Thyroid gland (tissue), 4 donors: ENCODE measurements around the gene ELMO1. TPM values are rescaled to one million over a fixed set of nuclear protein-coding genes. Genes with fewer than 3 reads are reported as not detected.
A peak's percentile ranks its signal among the peaks of the same experiment; 100 is the strongest.

Experiments
- DNase-seq, 2 donors: peaks; one replicate each; pipeline ENCODE4 v3.0.0-alpha.2; 2019
- H3K27ac ChIP-seq, 3 donors: fragments of 200-600 bp; sonication (generic); 1 replicate in 2 of 3; 2 replicates in 1 of 3; pipeline ENCODE4 v1.5.1; 2016 to 2019; ENCODE audit warnings: mild to moderate bottlenecking in 1 of 3, moderate library complexity in 1 of 3
- H3K27me3 ChIP-seq: fragments of 200-600 bp; sonication (generic); one replicate; pipeline ENCODE4 v1.5.1; 2019
- H3K36me3 ChIP-seq, 2 donors: fragments of 200-600 bp; sonication (generic); one replicate each; pipeline ENCODE4 v1.5.1; 2016 to 2019
- H3K4me1 ChIP-seq, 2 donors: fragments of 200-600 bp; sonication (generic); one replicate each; pipeline ENCODE4 v1.5.1; 2017 to 2019
- H3K4me3 ChIP-seq, 3 donors: fragments of 200-600 bp; sonication (generic); replicated peaks in 1 of 3; 1 replicate in 2 of 3; 2 replicates in 1 of 3; pipeline ENCODE4 v1.5.1; 2016; ENCODE audit warnings: mild to moderate bottlenecking in 1 of 3
- H3K9me3 ChIP-seq: fragments of 200-600 bp; sonication (generic); one replicate; pipeline ENCODE4 v1.5.1; 2017
- CTCF ChIP-seq, 6 experiments: fragments of 200-600 bp in 3 of 6; fragments of 450-650 bp in 3 of 6; sonication (generic) in 3 of 6; IDR thresholded peaks; one replicate each; pipeline ENCODE4 v1.5.1; 2016 to 2019; ENCODE audit warnings: antibody characterized with exemption in 6 of 6, mild to moderate bottlenecking in 2 of 6, inconsistent platforms in 1 of 6, moderate library complexity in 1 of 6
- POLR2A ChIP-seq, 2 donors: fragments of 450-650 bp; IDR thresholded peaks; one replicate each; pipeline ENCODE4 v1.6.1; 2017; ENCODE audit warnings: antibody characterized with exemption in 2 of 2, mild to moderate bottlenecking in 2 of 2, moderate library complexity in 1 of 2
- WGBS, 2 donors: methylation state at CpG; one replicate each; pipeline ENCODE4 v1.1.5; 2017; 5-methylcytosine and 5-hydroxymethylcytosine counted together
- intact Hi-C: fragments of 100-400 bp; cut with DNase I; formaldehyde crosslinking; loops from one replicate; pipeline ENCODE4 v1.15.1; 2023
- total RNA-seq, 4 donors: library from RNA; depleted of rRNA; stranded (reverse); fragments of >200 nt; gene quantifications; one replicate each; pipeline ENCODE4 v1.2.3, GENCODE V29; 2016

Gene ELMO1
- total RNA-seq, 4 donors from 2014 or later, result 168 to 423 (median 312) TPM

GRCh38 chr7:36945612-36946400 lies 502.9 kb downstream of the ELMO1 start:
- Histone ChIP-seq H3K4me3 (no peak overlapping the region), H3K27ac (no peak overlapping the region), H3K36me3 (no peaks in the 10 kb centered on the region), H3K4me1 (peaks cover 14 to 52% of the 10 kb centered on the region in 2 donors), H3K27me3 (no peaks in the 10 kb centered on the region), H3K9me3 (no peaks in the 10 kb centered on the region)
- WGBS, 2 donors, result 75 to 76% methylated on average over 7 of the region's 7 CpGs
- TF ChIP-seq CTCF (IDR thresholded peaks at IDR 0.05) (no peak), POLR2A (IDR thresholded peaks at IDR 0.05) (no peak)
- peak in 1 of 2 donors; percentile 33 for DNase-seq
- intact Hi-C loops, result no loop called here

GRCh38 chr7:36944838-36945237 lies 503.8 kb downstream of the ELMO1 start:
- Histone ChIP-seq H3K36me3 (no peaks in the 10 kb centered on the region), H3K4me1 (peaks cover 7 to 42% of the 10 kb centered on the region in 2 donors), H3K9me3 (no peaks in the 10 kb centered on the region), H3K4me3 (no peak overlapping the region), H3K27me3 (no peaks in the 10 kb centered on the region), H3K27ac (no peak overlapping the region)
- 87 to 90% methylated on average over 5 of the region's 5 CpGs for WGBS, 2 donors
- no peak for DNase-seq
- TF ChIP-seq CTCF (IDR thresholded peaks at IDR 0.05) (no peak), POLR2A (IDR thresholded peaks at IDR 0.05) (no peak)
- intact Hi-C loops, result no loop called here

- DNase-seq, result no peak
- Histone ChIP-seq H3K9me3 (no peaks in the 10 kb centered on the region), H3K27ac (no peak overlapping the region), H3K27me3 (no peaks in the 10 kb centered on the region), H3K4me1 (peaks cover 6 to 36% of the 10 kb centered on the region in 2 donors), H3K4me3 (no peak overlapping the region), H3K36me3 (no peaks in the 10 kb centered on the region)
- intact Hi-C loops, result no loop called here
- WGBS, 2 donors, result 85 to 86% methylated on average over 8 of the region's 8 CpGs
- TF ChIP-seq POLR2A (IDR thresholded peaks at IDR 0.05), result no peak
These were observed 504.9 kb downstream of the ELMO1 start for GRCh38 chr7:36943591-36944435.

GRCh38 chr7:36942955-36943354 lies 505.7 kb downstream of the ELMO1 start:
- 92 to 96% methylated on average over 9 of the region's 9 CpGs for WGBS, 2 donors
- Histone ChIP-seq H3K27ac (no peak overlapping the region), H3K4me1 (peaks cover 6 to 36% of the 10 kb centered on the region in 2 donors), H3K36me3 (no peaks in the 10 kb centered on the region), H3K4me3 (no peak overlapping the region), H3K9me3 (no peaks in the 10 kb centered on the region), H3K27me3 (no peaks in the 10 kb centered on the region)
- DNase-seq, result no peak
- intact Hi-C loops, result no loop called here
- TF ChIP-seq CTCF (IDR thresholded peaks at IDR 0.05) (no peak), POLR2A (IDR thresholded peaks at IDR 0.05) (no peak)

GRCh38 chr7:36942541-36942940 lies 506.1 kb downstream of the ELMO1 start:
- DNase-seq, result no peak
- H3K4me1 ChIP-seq, result peaks cover 6 to 36% of the 10 kb centered on the region in 2 donors
- no peaks in the 10 kb centered on the region for H3K27me3 ChIP-seq
- intact Hi-C loops, result no loop called here
- no peak overlapping the region for H3K27ac ChIP-seq
- TF ChIP-seq CTCF (IDR thresholded peaks at IDR 0.05), result no peak
- no peak for TF ChIP-seq POLR2A (IDR thresholded peaks at IDR 0.05)
- H3K4me3 ChIP-seq, result no peak overlapping the region
- 78 to 80% methylated on average over 4 of the region's 4 CpGs for WGBS, 2 donors
- H3K36me3 ChIP-seq, result no peaks in the 10 kb centered on the region
- H3K9me3 ChIP-seq, result no peaks in the 10 kb centered on the region
